22Rv1 (cell line): ENCODE data around the gene SPRN.
"Not testable (repeated sequence)": the region's sequence is repeated elsewhere in the genome, so short reads cannot be mapped to it uniquely, and the experiment has no call there.

ENCODE experiments used
- H3K27ac ChIP-seq: fragments of 450-650 bp; 2 replicates; pipeline ENCODE4 v1.5.1; 2017
- ZFX ChIP-seq: fragments of 450-650 bp; IDR thresholded peaks from 2 replicates; pipeline ENCODE4 v1.6.1; 2017; ENCODE audit warnings: antibody characterized with exemption, borderline replicate concordance
- TF ChIP-seq, protein P1 (sequence below): fragments of 450-650 bp; IDR thresholded peaks from 2 replicates; pipeline ENCODE4 v1.5.1; 2017; ENCODE audit warnings: mild to moderate bottlenecking

SPRN gene

DNA sequence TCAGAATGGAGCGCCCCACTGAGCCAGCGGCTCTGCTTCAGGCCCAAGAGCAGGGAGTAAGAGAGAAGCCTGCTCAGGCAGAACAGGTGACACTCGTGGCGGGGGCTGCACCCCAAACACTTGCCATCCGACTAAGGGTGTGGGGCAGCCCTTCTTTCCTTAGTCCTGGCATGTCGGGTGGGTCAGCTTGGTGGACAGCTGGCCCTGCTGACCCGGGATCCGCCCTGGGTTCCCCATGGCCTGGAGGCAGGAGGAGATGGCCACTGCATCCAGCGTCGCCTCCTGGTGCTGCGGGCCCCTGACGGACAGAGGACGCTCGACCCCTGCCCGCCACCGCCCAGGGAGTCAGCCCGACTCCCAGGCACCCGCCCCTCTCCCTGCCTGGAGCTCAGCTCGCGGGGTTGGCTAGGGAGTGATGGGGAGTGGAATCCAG lies 46.6 kb downstream of the SPRN start:
- H3K27ac ChIP-seq: peak overlapping the region; percentile 87
- TF ChIP-seq, protein P1, sequence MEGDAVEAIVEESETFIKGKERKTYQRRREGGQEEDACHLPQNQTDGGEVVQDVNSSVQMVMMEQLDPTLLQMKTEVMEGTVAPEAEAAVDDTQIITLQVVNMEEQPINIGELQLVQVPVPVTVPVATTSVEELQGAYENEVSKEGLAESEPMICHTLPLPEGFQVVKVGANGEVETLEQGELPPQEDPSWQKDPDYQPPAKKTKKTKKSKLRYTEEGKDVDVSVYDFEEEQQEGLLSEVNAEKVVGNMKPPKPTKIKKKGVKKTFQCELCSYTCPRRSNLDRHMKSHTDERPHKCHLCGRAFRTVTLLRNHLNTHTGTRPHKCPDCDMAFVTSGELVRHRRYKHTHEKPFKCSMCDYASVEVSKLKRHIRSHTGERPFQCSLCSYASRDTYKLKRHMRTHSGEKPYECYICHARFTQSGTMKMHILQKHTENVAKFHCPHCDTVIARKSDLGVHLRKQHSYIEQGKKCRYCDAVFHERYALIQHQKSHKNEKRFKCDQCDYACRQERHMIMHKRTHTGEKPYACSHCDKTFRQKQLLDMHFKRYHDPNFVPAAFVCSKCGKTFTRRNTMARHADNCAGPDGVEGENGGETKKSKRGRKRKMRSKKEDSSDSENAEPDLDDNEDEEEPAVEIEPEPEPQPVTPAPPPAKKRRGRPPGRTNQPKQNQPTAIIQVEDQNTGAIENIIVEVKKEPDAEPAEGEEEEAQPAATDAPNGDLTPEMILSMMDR: no peak
- no peak for TF ChIP-seq ZFX

DNA sequence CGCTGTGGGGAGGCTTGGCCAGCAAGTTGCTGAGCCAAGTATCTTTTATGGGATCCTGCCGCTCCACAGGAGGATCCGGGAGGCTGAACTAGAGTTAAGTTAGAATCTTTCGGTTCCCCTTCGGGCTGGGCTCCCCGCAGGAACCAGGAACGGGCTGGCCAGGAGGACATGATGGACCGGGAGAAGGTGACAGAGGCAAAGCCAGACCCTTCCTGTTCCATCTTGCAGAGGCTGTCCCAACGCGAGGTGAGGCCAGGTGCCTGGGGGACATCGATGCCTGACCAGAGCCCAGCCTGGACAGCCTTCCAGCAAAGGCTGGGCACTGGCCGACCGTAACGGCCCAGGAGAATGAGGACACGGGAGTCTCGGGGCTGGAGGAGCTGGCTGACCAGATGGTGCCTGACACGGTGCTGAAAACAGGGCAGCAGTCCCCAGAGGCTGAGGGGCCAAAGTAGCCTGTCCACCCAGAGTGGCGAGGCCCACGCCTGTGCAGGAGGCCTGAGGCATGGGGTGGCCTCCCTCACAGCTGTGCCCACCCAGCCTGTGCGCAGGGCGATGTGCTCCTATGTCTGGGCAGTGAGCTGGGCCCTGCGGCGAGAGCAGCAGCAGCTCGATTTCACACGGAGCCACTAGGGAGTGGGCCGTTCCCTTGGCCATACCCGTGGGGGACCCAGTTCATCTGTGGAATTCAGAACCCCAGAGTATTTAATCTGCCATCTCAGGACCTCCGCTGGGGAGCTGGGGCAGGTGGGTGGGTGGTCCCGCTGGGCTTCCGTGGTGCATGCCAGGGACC lies 47.2 kb downstream of the SPRN start:
- TF ChIP-seq ZFX: no peak
- no peak overlapping the region for H3K27ac ChIP-seq

DNA sequence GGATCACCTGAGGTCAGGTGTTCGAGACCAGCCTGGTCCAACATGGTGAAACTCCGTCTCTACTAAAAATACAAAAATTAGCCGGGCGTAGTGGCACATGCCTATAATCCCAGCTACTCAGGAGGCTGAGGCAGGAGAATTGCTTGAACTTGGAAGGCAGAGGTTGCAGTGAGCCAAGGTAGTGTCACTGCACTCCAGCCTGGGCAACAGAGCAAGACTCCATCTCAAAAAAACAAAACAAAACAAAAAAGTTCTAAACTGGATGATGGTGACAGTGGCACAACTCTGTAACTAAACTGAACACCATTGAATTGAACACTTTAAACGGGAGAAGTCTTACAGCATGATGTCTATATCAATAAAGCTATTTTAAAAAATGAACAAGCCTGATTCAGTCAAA lies 48.2 kb downstream of the SPRN start:
- not testable (repeated sequence) for H3K27ac ChIP-seq

DNA sequence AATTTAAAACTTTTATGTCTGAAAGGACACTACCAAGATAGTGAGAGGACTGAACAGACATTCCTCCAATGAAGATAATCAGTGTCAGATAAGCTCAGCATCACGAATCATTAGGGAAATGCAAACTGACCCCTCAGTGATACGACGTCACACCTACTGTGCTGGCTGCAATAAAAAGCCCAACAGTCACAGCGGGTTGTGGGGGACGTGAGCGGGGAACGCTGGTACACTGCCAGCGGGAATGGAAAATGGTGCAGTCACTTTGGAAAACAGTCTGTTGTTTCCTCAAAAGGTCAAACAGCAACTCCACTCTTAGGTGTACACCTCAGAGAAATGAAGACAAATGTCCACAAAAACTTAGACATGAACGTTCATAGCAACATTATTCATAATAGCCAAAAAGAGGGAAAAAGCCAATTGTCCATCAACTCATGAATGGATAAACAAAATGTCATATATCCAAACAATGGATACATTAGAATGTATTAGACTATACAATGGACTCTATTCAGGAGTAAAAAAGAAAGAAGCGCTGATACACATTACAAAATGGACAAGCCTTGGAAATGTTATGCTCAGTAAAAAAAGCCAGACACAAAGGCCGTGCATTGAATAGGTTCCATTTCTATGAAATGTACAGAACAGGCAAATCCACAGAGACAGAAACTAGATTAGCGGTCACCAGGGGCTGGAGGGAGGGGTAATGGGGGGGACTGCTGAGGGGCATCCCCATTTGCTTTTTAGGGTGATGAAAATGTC lies 48.9 kb downstream of the SPRN start:
- TF ChIP-seq ZFX: no peak
- TF ChIP-seq, protein P1: no peak
- H3K27ac ChIP-seq: no peak overlapping the region

DNA sequence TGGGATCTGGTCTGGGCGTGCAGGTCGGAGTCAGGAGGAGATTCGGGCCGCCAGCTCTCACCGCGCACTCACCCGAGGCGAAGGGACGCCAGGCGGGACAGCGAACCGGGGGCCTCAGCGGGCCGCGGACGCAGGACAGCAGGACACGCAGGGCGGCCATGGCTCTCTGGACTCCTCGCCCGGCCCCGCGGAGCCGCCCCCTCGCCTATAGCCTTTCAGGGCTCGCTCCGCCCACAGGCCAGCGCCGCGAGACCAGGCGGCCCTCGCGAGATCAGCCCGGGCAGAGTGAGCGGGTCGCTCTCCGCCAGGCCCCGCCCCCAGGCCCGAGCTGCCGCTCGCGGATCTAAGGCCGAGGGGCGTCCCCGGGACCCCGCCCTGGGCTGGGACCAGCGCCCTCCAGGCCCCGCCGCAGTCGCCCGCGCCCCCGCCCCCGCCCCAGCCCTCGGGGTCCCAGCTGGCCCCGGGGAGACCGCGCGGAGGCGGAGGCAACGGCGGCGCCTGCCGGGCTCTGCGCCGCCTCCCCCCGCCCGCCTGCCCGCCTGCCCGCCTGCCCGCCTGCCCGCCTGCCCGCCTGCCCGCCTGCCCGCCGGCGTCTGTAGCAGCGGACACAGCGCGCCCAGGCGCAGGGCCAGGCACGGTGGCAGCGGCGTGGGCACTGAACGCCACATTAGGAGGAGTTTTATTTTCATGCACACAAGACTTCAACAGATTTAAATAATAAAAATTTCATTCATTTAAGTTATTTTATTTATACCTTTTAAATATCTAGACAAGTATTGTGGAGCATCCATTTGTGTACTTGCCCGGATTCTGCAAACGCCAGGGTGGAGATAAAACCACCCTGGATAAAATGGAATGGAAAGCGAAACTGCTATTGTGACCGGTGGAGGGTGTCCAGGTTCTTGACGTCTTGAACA lies 51.0 kb downstream of the SPRN start, which contains the start of gene ECHS1:
Gene ECHS1 (minus strand): TSS at position 181 of the 917 bp plus-strand sequence. CDS start 21 bp downstream, at position 160.
- no peak for TF ChIP-seq ZFX
- TF ChIP-seq, protein P1: 0 out of 2 replicates have a peak, but pooled peaks have one; percentile 12
- H3K27ac ChIP-seq: peak within 1 kb of the TSS; percentile 85

DNA sequence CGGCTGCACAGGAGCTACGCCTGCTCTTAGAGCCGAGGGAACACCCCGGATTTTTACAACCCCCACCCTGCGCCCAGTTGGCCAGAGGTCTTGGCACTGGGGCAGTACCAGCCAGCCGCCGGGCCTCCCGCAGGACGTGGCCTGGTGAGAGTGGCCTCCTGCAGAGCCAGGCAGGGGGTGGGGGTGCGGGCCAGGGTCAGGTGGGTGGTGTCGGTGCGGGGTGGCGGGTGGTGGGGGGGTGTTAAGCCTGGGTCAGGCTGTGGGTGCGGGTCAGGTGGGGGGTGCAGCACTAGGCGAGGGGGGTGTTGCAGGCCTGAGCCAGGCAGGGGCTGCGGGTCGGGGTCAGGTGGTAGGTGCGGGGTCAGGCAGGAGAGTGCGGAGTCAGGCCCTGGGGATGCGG lies 51.9 kb downstream of the SPRN start:
- peak overlapping the region; percentile 85 for H3K27ac ChIP-seq
- TF ChIP-seq, protein P1: no peak
- no peak for TF ChIP-seq ZFX
